PC-3 (cell line): ENCODE measurements around the gene GFPT2. TPM values are rescaled to one million over a fixed set of nuclear protein-coding genes. Genes with fewer than 3 reads are reported as not detected.

Experiments used
- ATAC-seq: fragments of 200-7000 bp; cut with Tn5 transposase; 2 replicates; pipeline ENCODE4 v1.9.1; 2020; ENCODE audit warnings: mild to moderate bottlenecking, moderate library complexity
- BruUV-seq: library from RNA; stranded (reverse); fragments of 400-500 nt; replicated peaks from 2 replicates; lab custom pipeline; 2021; lab: Mats Ljungman, UMichigan
- CTCF ChIA-PET: fragments of 300-600 bp; sonication (Branson Sonifier 250); formaldehyde crosslinking; loops from one replicate; lab custom pipeline; 2022; ENCODE audit warnings: antibody characterized with exemption; lab: Charles Lee
- POLR2A ChIA-PET: fragments of 300-600 bp; sonication (Branson Sonifier 250); formaldehyde crosslinking; loops from one replicate; lab custom pipeline; 2022; ENCODE audit warnings: antibody characterized with exemption; ENCODE audit not compliant: unreplicated experiment; lab: Charles Lee
- DNase-seq: peaks from one replicate; pipeline ENCODE4 v3.0.0-alpha.2; 2015
- H2AFZ ChIP-seq: fragments of 300-600 bp; sonication (generic); 2 replicates; pipeline ENCODE4 v1.6.0; 2016; ENCODE audit warnings: antibody characterized with exemption, low read length
- H3F3A ChIP-seq: fragments of 300-600 bp; sonication (generic); one replicate; pipeline ENCODE4 v1.6.0; 2017; ENCODE audit warnings: antibody characterized with exemption, low read length, control low read depth, mild to moderate bottlenecking; ENCODE audit not compliant: unreplicated experiment
- H3K27ac ChIP-seq: fragments of 300-600 bp; sonication (generic); 2 replicates; pipeline ENCODE4 v1.5.1; 2016; ENCODE audit warnings: mild to moderate bottlenecking, low read length
- H3K27me3 ChIP-seq: fragments of 300-600 bp; sonication (generic); 2 replicates; pipeline ENCODE4 v1.6.1; 2016; ENCODE audit warnings: low read length, mixed read lengths
- H3K36me3 ChIP-seq: fragments of 300-600 bp; sonication (generic); 2 replicates; pipeline ENCODE4 v1.6.1; 2016; ENCODE audit warnings: low read depth, mixed run types, low read length, mixed read lengths
- H3K4me1 ChIP-seq: fragments of 300-600 bp; sonication (generic); 2 replicates; pipeline ENCODE4 v1.5.1; 2016; ENCODE audit warnings: low read length; ENCODE audit not compliant: insufficient read depth
- H3K4me2 ChIP-seq: fragments of 300-600 bp; sonication (generic); 2 replicates; pipeline ENCODE4 v1.6.0; 2016; ENCODE audit warnings: low read length
- H3K4me3 ChIP-seq: fragments of 300-600 bp; sonication (generic); 2 replicates; pipeline ENCODE4 v1.5.1; 2016; ENCODE audit warnings: mild to moderate bottlenecking, low read length, mixed read lengths
- H3K79me2 ChIP-seq: fragments of 300-600 bp; sonication (generic); 2 replicates; pipeline ENCODE4 v1.6.1; 2017; ENCODE audit warnings: low read length, mixed read lengths
- H3K9ac ChIP-seq: fragments of 300-600 bp; sonication (generic); 2 replicates; pipeline ENCODE4 v1.6.0; 2016; ENCODE audit warnings: mild to moderate bottlenecking, low read length
- H3K9me2 ChIP-seq: fragments of 300-600 bp; sonication (generic); replicated peaks from 2 replicates; pipeline ENCODE4 v1.6.1; 2016; ENCODE audit warnings: mixed run types, low read length, mixed read lengths
- H3K9me3 ChIP-seq: fragments of 300-600 bp; sonication (generic); 2 replicates; pipeline ENCODE4 v1.6.1; 2016; ENCODE audit warnings: low read length, mixed read lengths
- H4K20me1 ChIP-seq: fragments of 300-600 bp; sonication (generic); 2 replicates; pipeline ENCODE4 v1.6.1; 2016; ENCODE audit warnings: low read length, mixed read lengths
- EZH2 ChIP-seq: fragments of 300-600 bp; sonication (generic); IDR thresholded peaks from one replicate; pipeline ENCODE4 v1.6.1; 2017; ENCODE audit warnings: antibody characterized with exemption, mild to moderate bottlenecking, low read length; ENCODE audit not compliant: unreplicated experiment
- EZH2phosphoT487 ChIP-seq: fragments of 300-600 bp; sonication (generic); IDR thresholded peaks from 2 replicates; pipeline ENCODE4 v1.6.1; 2018; ENCODE audit warnings: mild to moderate bottlenecking, antibody characterized with exemption, low read length, borderline replicate concordance
- intact Hi-C: fragments of 100-400 bp; cut with micrococcal nuclease; formaldehyde crosslinking; loops from 2 replicates; pipeline ENCODE4 v1.9.0; 2023
- total RNA-seq: library from RNA; depleted of rRNA; stranded (reverse); fragments of >200 nt; gene quantifications from 2 replicates; pipeline ENCODE4 v1.2.3, GENCODE V29; 2014
- TF ChIP-seq, protein P1 (sequence below): fragments of 300-600 bp; sonication (generic); conservative IDR thresholded peaks from 2 replicates; pipeline ENCODE4 v1.5.1; 2017; ENCODE audit warnings: antibody characterized with exemption, low read depth, mild to moderate bottlenecking, low read length

The GFPT2 gene
- total RNA-seq, 1 experiment from 2014 or later: 2.2 TPM

- H3K36me3 ChIP-seq: no peaks in the 10 kb centered on the region
- ChIA-PET POLR2A (no interaction called here), CTCF (no interaction called here)
- peak; percentile 9 for DNase-seq
- H3K79me2 ChIP-seq: no peaks in the 10 kb centered on the region
- intact Hi-C loops: no loop called here
- no peak overlapping the region for H3K27ac ChIP-seq
- H3K9me2 ChIP-seq: no peaks in the 10 kb centered on the region
- H3K4me2 ChIP-seq: no peak overlapping the region
- TF ChIP-seq, protein P1, sequence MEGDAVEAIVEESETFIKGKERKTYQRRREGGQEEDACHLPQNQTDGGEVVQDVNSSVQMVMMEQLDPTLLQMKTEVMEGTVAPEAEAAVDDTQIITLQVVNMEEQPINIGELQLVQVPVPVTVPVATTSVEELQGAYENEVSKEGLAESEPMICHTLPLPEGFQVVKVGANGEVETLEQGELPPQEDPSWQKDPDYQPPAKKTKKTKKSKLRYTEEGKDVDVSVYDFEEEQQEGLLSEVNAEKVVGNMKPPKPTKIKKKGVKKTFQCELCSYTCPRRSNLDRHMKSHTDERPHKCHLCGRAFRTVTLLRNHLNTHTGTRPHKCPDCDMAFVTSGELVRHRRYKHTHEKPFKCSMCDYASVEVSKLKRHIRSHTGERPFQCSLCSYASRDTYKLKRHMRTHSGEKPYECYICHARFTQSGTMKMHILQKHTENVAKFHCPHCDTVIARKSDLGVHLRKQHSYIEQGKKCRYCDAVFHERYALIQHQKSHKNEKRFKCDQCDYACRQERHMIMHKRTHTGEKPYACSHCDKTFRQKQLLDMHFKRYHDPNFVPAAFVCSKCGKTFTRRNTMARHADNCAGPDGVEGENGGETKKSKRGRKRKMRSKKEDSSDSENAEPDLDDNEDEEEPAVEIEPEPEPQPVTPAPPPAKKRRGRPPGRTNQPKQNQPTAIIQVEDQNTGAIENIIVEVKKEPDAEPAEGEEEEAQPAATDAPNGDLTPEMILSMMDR: no peak
- TF ChIP-seq EZH2phosphoT487 (no peak), EZH2 (no peak)
- H4K20me1 ChIP-seq: no peaks in the 10 kb centered on the region
- H2AFZ ChIP-seq: no peak overlapping the region
- peak; percentile 70 for ATAC-seq
- H3K27me3 ChIP-seq: no peaks in the 10 kb centered on the region
- H3K9ac ChIP-seq: no peak overlapping the region
- no peaks in the 10 kb centered on the region for H3F3A ChIP-seq
- no peak overlapping the region for H3K4me3 ChIP-seq
- no peaks in the 10 kb centered on the region for H3K4me1 ChIP-seq
- no TSS peak for BruUV-seq
- H3K9me3 ChIP-seq: no peaks in the 10 kb centered on the region
Observed at GRCh38 chr5:180389252-180390101, 36.3 kb upstream of the GFPT2 start.

DNA sequence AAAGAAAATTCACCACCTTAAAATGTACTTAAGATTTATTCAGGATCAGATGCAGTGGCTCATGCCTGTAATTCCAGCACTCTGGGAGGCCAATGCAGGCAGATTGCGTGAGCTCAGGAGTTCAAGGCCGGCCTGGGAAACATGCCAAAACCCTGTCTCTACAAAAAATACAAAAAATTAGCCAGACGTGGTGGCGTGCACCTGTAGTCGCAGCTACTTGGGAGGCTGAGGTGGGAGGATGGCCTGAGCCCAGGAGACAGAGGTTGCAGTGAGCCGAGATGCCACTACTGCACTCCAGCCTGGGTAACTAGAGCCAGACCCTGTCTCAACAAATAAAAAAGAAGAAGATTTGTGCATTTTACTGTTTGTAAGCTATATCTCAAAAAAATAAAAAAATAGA is 34.7 kb upstream of the GFPT2 start:
- ATAC-seq: no peak
- Histone ChIP-seq H3K4me2 (no peak overlapping the region), H3K36me3 (no peaks in the 10 kb centered on the region), H3K9ac (no peak overlapping the region), H3K9me3 (no peaks in the 10 kb centered on the region), H3K4me1 (no peaks in the 10 kb centered on the region), H3F3A (no peaks in the 10 kb centered on the region), H3K27me3 (no peaks in the 10 kb centered on the region), H3K9me2 (no peaks in the 10 kb centered on the region), H2AFZ (no peak overlapping the region), H3K4me3 (no peak overlapping the region), H3K27ac (no peak overlapping the region), H4K20me1 (no peaks in the 10 kb centered on the region), H3K79me2 (no peaks in the 10 kb centered on the region)
- POLR2A ChIA-PET: no interaction called here
- no TSS peak for BruUV-seq
- CTCF ChIA-PET: no interaction called here
- no peak for DNase-seq
- TF ChIP-seq EZH2phosphoT487 (no peak), EZH2 (no peak)
- TF ChIP-seq, protein P1: no peak
- intact Hi-C loops: no loop called here

GRCh38 chr5:180382926-180383325 is 29.8 kb upstream of the GFPT2 start:
- H3K79me2 ChIP-seq: no peaks in the 10 kb centered on the region
- no peaks in the 10 kb centered on the region for H3K36me3 ChIP-seq
- H3F3A ChIP-seq: no peaks in the 10 kb centered on the region
- POLR2A ChIA-PET: no interaction called here
- no peak overlapping the region for H3K27ac ChIP-seq
- H3K4me3 ChIP-seq: no peak overlapping the region
- no peaks in the 10 kb centered on the region for H3K9me3 ChIP-seq
- CTCF ChIA-PET: no interaction called here
- no peak overlapping the region for H3K9ac ChIP-seq
- intact Hi-C loops: no loop called here
- no peak overlapping the region for H2AFZ ChIP-seq
- no peaks in the 10 kb centered on the region for H4K20me1 ChIP-seq
- H3K27me3 ChIP-seq: no peaks in the 10 kb centered on the region
- no peak overlapping the region for H3K4me2 ChIP-seq
- ATAC-seq (no peak), DNase-seq (no peak)
- H3K9me2 ChIP-seq: no peaks in the 10 kb centered on the region
- TF ChIP-seq EZH2phosphoT487 (no peak), EZH2 (no peak)
- no TSS peak for BruUV-seq
- no peaks in the 10 kb centered on the region for H3K4me1 ChIP-seq
